ENCODE data around the gene STRADA. TPM values are rescaled to one million over a fixed set of nuclear protein-coding genes. Genes with fewer than 3 reads are reported as not detected.

Gene STRADA
- total and polyA plus RNA-seq, 9 of the 15 experiments (the other 6 are each of a cell fraction or from before 2014, with no cell fraction given): 6.6 to 33.0 (median 20.5) TPM

- in situ Hi-C loops (cut with MboI): no loop called here
- BruUV-seq (replicated peaks): no TSS peak
- Histone ChIP-seq H3K9ac (ENCODE audit: insufficient read depth in 1 of 2, low read depth in 2 of 2, low read length in 2 of 2) (0 out of 4 replicates have a peak overlapping the region, but pooled peaks of 1 of the 2 experiments have one; percentile 35), H3K4me3 (no peak overlapping the region), H3K4me1 (replicated peaks in 1 of 2; ENCODE audit: control insufficient read depth in 2 of 2, insufficient read depth in 2 of 2, low read length in 2 of 2) (peaks cover 0 to 17% of the 10 kb centered on the region in 2 experiments; a peak in 2 of 5 replicates), H3K27ac (ENCODE audit: extremely low read depth, low read depth, low read length) (no peak overlapping the region), H3K27me3 (ENCODE audit: control insufficient read depth in 2 of 2, insufficient read depth in 2 of 2, low read length in 2 of 2) (no peaks in the 10 kb centered on the region), H3K36me3 (ENCODE audit: control insufficient read depth, insufficient read depth, low read length) (peaks cover 21% of the 10 kb centered on the region; the same call in 2 of the 3 replicates), H3K4me2 (ENCODE audit: insufficient read depth, low read length) (no peak overlapping the region), H4K20me1 (replicated peaks; ENCODE audit: control insufficient read depth, insufficient read depth, low read length) (no peaks in the 10 kb centered on the region), H2AFZ (ENCODE audit: low read depth, low read length) (no peak overlapping the region), H3K79me2 (ENCODE audit: control insufficient read depth, insufficient read depth, low read length) (no peaks in the 10 kb centered on the region), H3K9me1 (ENCODE audit: control insufficient read depth, insufficient read depth, low read length) (no peaks in the 10 kb centered on the region), H3K9me3 (replicated peaks; ENCODE audit: control insufficient read depth, insufficient read depth, low read depth, low read length) (no peaks in the 10 kb centered on the region)
- POLR2A ChIA-PET: no interaction called here
- FAIRE-seq (no peak), ATAC-seq (no peak), DNase-seq (ENCODE audit: extremely low read depth in 1 of 4, low spot score in 3 of 4) (no peak)
- CTCF ChIA-PET (ENCODE audit: low intra/inter-chr PET ratio): no interaction called here
- intact Hi-C loops (cut with micrococcal nuclease): no loop called here
- TF ChIP-seq ZBTB11 (CRISPR knock-in tag; IDR thresholded peaks at IDR 0.05) (no peak), MAFG (tag; conservative IDR thresholded peaks at IDR 0.05) (no peak), HLTF (IDR thresholded peaks at IDR 0.05) (no peak)
- WGBS (ENCODE audit: insufficient coverage, low coverage, missing lambda C conversion rate): 65% methylated on average over 9 of the region's 9 CpGs
Observed at GRCh38 chr17:63704836-63705235, 36.8 kb downstream of the STRADA start.

Data from K562 (cell line).